Dedifferentiated amniotic fluid mesenchymal stem cell (primary cell): ENCODE results near the gene SLC38A3.

Source experiments
- DNase-seq: peaks from one replicate; pipeline ENCODE4 v3.0.0-alpha.2; 2016; ENCODE audit errors: extremely low spot score

Gene SLC38A3

GRCh38 chr3:50192124-50192523, 12.9 kb upstream of the SLC38A3 start:
- no peak for DNase-seq

GRCh38 chr3:50192689-50193141, 12.4 kb upstream of the SLC38A3 start:
- peak; percentile 16 for DNase-seq

DNA sequence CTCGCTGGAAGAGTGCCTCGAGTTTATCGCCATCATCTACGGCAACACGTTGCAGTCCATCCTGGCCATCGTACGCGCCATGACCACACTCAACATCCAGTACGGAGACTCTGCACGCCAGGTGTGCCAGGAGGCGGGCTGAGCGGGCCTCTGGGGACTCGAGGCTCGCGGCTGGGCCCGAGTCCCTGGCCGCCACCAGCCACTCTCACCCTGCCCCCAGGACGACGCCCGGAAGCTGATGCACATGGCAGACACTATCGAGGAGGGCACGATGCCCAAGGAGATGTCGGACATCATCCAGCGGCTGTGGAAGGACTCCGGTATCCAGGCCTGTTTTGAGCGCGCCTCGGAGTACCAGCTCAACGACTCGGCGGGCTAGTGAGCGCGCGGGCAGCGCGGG, 11.8 kb upstream of the SLC38A3 start:
- DNase-seq = no peak

DNA sequence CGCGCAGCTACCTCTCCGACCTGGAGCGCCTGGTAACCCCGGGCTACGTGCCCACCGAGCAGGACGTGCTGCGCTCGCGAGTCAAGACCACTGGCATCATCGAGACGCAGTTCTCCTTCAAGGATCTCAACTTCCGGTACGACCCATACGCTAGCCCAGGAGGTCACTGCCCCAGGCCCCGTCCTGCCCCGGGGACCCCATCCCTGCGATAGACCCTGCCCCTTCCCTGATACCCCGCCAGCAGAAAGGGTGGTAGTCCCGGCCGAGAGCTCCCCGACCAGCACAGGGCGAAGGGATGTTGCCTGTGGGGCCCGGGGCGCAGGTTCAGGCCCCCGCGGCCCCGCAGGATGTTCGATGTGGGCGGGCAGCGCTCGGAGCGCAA, 11.3 kb upstream of the SLC38A3 start:
- DNase-seq = no peak

GRCh38 chr3:50194128-50194902, 10.8 kb upstream of the SLC38A3 start:
- peak; percentile 15 for DNase-seq

DNA sequence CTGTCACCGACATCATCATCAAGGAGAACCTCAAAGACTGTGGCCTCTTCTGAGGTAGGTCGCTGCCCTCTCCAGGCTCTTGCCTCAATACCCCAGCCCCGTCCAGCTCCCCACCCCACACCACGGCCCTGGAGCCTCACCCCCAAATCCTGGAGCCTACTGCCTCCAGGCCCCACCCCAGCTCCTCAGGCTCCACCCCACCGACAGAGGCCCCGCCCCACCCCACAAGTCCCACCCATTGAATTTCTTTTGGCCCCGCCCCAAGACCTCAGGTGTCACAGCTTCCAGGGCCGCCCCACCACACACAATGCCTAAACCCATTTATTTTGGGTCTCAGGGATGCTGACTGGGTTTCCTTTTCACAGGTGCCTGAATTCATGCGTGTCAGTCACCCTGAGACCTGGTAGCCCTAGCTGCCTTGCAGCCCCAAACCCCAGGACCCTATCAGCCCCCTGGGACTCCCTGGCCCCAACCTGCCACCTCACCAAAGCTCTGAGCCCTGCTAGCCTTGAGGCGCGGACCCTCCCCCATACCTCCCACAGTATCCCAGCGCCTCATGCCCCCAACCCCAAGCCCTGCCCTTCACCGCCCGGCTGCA, 10.1 kb upstream of the SLC38A3 start:
- DNase-seq = no peak

- DNase-seq = no peak
Measured at GRCh38 chr3:50195501-50196252, 9.4 kb upstream of the SLC38A3 start.

- no peak for DNase-seq
Measured at GRCh38 chr3:50196253-50196801, 8.7 kb upstream of the SLC38A3 start.

DNA sequence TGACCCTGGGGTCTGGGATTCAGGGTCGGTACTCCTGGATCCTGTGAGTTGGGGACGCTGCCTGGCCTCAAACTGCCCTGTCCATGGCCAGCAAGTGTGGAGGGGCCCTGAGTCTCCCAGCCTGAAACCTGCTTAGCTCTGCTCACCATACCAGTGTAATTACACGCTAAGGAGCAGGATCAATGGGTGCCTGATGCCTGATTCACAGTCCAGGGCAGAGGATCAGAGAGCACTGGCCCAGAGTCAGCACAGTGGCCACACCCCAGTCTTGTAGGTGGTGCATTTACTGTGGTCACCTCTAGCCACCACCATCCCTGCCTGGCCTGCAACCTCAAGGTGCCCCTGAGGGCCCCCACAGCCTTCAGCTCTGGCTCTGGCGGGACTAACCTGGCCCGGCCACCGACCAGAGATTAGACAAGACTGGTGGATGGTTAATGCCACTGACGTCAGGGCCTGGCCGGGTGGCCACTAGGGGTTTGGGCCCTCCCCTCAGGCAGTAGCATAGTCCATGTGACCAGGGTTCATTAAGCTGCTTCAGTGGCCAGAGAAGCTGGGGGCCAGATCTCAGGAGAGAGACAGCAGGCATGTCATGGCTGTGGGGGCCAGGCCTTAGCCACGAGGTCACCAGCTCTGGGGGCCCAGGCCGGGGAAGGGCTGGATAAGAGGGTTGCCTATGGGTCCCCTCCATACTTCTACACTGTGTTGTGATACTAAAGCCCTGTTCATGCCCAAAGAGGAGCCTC, 3.3 kb upstream of the SLC38A3 start:
- no peak for DNase-seq

DNA sequence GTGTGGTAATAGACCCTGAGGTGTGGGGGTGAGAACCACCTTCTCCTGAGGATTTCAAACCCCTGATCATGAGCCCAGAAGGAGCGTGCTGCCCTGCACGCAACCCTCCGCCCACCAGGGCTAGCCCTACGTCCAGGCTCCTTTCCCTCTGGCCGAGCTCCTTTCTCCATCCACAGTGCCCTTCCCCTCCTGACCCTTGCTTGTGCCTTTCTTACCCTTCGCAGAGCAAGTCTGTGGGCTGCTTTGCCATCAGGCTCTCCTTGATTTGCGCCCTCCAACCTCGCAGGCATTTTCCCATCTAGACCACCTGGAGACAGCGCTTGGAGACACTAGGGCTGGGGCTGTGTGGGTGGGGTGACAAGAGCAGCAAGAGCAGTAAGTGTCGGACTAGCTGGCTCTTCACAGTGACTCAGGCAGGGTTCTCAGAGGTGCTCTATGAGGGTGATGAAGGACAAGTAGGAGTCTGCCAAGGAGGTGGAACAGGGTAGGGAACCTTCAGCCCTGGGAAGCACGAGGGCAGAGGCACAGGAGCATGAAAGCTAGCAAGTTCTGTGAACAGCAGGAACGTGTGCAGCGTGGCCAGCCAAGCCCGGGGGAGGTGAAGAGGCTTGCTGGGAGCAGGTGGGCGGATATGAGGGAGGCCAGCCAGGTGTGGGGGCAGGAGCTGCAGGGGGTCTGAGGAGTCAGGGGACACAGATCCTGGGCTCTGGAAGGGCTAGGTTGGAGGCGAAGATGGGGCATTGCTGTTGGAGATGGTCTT, 2.5 kb upstream of the SLC38A3 start:
- DNase-seq = no peak

DNA sequence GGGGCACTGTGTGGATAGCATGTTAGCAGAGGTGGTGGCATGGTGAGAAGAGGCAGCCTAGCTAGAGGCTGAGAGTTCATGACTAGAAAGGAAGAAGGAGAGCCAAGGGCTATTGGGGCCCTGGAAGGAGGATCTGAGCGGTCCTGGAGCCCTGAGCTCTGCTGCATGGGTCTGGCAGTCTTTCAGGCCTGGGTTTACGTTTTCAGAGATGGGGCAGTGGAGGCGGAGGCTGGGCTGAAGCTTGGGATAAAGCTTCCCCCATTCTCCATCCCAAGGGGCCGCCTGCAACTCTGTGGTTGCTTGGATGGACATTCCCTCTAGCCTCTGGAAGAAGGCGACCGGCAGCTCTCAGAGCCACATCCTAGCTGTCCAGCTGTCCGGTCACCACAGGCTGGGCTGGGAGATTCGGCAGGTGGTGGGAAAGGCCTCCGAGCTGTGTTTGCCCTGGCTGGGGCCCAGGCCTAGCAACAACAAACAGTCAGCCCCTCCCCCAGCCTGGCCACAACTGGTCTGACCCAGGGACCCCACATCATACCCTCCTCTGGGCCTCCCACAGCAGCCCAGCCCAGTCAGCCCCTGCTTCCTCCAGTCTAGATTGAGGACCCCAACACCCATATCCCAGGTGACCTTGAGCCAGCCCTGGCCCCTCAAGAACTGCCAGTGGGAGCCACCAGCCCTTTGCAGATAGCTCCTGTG, 1.8 kb upstream of the SLC38A3 start:
- no peak for DNase-seq

- DNase-seq = no peak
Measured at GRCh38 chr3:50203809-50204803, 965 bp upstream of the SLC38A3 start.

DNA sequence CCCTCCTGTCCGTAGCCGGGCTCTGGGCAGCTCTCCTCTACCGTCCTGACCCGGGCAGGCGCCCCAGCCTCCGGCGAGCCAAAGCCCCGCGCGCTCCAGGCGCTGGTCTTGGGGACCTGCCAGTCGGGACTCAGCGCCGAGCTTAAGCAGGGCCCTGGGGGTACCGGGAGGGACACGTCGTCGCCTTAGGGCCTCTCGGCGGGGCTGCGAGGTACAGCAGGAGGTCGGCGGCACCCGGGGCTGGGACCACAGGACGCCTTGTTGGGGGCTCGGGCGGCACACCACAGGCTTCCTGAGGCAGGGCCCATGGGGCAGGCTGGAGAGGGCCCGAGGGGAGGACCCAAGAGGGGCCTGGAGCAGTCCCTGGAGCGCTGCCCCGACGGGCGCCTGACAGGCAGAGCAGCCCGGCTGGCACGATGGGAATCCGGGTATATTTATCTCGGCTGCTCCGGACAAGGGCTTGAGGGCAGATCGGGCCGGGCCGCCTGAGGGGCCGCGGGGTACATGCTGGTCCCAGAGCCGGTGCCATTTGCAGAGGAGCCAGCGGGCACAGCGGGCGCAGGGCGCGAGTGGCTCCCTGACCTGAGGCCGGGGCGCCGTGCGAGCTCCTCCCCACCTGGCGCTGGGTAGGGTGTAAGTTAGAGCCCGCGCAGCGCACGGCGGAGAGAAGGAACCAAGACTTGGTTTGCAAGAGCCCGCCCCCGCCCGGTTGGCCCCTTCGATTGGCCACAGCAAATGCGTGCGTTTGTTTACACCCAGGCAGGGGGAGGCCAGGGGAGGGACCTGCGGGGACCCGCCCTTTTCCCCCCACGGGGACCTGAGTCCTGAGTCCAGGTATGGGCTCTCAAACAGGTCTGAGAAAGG, 574 bp downstream of the SLC38A3 start:
- no peak for DNase-seq

DNA sequence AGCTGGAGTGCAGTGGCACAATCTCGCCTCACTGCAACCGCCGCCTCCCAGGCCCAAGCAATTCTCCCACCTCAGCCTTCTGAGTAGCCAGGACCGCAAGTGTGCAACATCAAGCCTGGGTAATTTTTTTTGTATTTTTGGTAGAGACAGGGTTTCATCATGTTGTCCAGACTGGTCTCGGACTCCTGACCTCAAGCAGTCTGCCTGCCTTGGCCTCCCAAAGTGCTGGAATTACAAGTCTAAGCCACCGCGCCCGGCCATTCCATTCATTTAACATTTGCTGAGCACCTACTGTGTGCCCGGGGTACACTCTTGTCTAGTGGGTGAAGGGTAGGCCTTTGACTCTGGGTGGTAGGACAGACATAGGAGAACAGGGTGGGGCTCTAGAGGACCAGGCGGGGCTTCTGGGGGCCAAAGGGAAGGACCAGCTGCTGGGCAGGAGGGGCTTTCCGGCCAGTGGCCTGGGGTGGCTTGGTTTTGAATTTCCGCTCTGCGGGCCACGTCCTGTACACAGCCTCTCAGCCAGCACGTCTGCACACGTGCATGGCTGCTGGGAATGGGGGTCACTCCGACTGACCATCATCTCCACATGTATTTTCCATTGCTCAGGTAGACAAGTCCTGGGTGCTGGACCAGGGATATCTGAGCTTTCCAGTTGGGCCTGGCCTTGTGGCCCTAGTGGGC, 2.4 kb downstream of the SLC38A3 start:
- DNase-seq = no peak

GRCh38 chr3:50208677-50209344, 3.7 kb downstream of the SLC38A3 start:
- DNase-seq = no peak

DNA sequence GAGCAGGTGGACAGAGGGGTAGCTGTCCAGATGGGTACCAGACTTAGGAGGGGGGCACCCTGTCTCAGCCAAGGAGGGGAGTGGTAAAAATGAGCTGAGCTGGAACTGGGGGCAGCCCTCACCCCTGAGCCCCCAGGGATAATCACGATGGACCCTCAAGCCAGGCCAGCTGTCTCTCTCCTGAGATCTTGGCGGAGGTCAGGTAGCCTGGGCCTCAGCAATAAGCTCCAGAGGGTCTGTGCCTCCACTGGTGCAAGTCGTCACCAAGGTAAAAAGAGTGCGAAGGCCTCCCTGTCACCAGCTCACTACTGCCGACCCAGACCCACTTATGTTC, 5.1 kb downstream of the SLC38A3 start:
- no peak for DNase-seq
